Measurements from ENCODE around the gene PINLYP.

PINLYP gene

GRCh38 chr19:43618921-43619261 lies 43.3 kb downstream of the PINLYP start:
- TF ChIP-seq FOXP2 (optimal IDR thresholded peaks at IDR 0.05; ENCODE audit: borderline replicate concordance, extremely low read depth, extremely low read length, insufficient read depth) (no peak), SIN3A (IDR thresholded peaks at IDR 0.05; ENCODE audit: borderline replicate concordance, insufficient read depth, low read length) (no peak)

- peak; percentile 5 for TF ChIP-seq FOXP2 (optimal IDR thresholded peaks at IDR 0.05; ENCODE audit: borderline replicate concordance, extremely low read depth, extremely low read length, insufficient read depth)
- no peak for TF ChIP-seq TAF1 (IDR thresholded peaks at IDR 0.05; ENCODE audit: borderline replicate concordance, insufficient read depth, low read length)
- peak; percentile 71; the same call in 1 of the 2 replicates for TF ChIP-seq POLR2AphosphoS5 (IDR thresholded peaks at IDR 0.05; ENCODE audit: low read depth, low read length)
- 0 out of 4 replicates have a peak, but pooled peaks of 1 of the 2 experiments have one; percentile 4 for TF ChIP-seq REST (IDR thresholded peaks at IDR 0.05; ENCODE audit: insufficient read depth in 1 of 2, low read depth in 2 of 2, low read length in 2 of 2)
Measured at GRCh38 chr19:43619262-43620060, 43.9 kb downstream of the PINLYP start, which contains the start of gene ZNF428. Gene ZNF428, minus strand, starts transcription at chr19:43619629. Its CDS starts 5,325 bp downstream, at chr19:43614304.

GRCh38 chr19:43620061-43621001 lies 44.7 kb downstream of the PINLYP start:
- no peak for TF ChIP-seq REST (IDR thresholded peaks at IDR 0.05; ENCODE audit: insufficient read depth in 1 of 2, low read depth in 2 of 2, low read length in 2 of 2)

DNA sequence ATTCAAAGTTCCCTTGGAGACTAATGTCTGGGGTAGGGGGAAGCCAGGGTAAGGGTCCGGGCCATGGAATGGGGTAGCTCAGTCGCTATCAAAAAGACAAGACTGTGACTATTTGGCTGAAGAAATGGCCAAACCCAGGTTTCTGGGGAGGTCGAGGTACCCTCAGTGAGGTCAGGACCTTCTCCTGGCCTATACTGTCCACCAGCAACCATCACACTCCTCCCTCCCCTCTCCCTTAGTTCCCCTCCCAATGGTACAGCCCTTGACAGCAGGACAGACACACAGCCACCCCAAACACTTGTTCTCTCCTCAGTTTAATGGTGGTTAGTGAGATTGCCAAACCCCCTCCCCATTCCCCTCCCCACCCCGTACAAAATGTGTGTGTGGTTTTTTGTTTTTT lies 46.5 kb downstream of the PINLYP start:
- TF ChIP-seq POLR2AphosphoS5 (IDR thresholded peaks at IDR 0.05; ENCODE audit: low read depth, low read length) (no peak), TAF1 (IDR thresholded peaks at IDR 0.05; ENCODE audit: borderline replicate concordance, insufficient read depth, low read length) (no peak), REST (IDR thresholded peaks at IDR 0.05; ENCODE audit: insufficient read depth in 1 of 2, low read depth in 2 of 2, low read length in 2 of 2) (no peak), SIN3A (IDR thresholded peaks at IDR 0.05; ENCODE audit: borderline replicate concordance, insufficient read depth, low read length) (no peak), FOXP2 (optimal IDR thresholded peaks at IDR 0.05; ENCODE audit: borderline replicate concordance, extremely low read depth, extremely low read length, insufficient read depth) (no peak)

GRCh38 chr19:43622956-43623355 lies 47.4 kb downstream of the PINLYP start:
- TF ChIP-seq FOXP2 (optimal IDR thresholded peaks at IDR 0.05; ENCODE audit: borderline replicate concordance, extremely low read depth, extremely low read length, insufficient read depth), result no peak
- TF ChIP-seq TAF1 (IDR thresholded peaks at IDR 0.05; ENCODE audit: borderline replicate concordance, insufficient read depth, low read length), result no peak
- no peak for TF ChIP-seq REST (IDR thresholded peaks at IDR 0.05; ENCODE audit: insufficient read depth in 1 of 2, low read depth in 2 of 2, low read length in 2 of 2)
- no peak for TF ChIP-seq SIN3A (IDR thresholded peaks at IDR 0.05; ENCODE audit: borderline replicate concordance, insufficient read depth, low read length)
- no peak for TF ChIP-seq POLR2AphosphoS5 (IDR thresholded peaks at IDR 0.05; ENCODE audit: low read depth, low read length)
